Measurements from ENCODE around the gene SLC9A9. TPM values are rescaled to one million over a fixed set of nuclear protein-coding genes. Genes with fewer than 3 reads are reported as not detected.
"Not testable (repeated sequence)": the region's sequence is repeated elsewhere in the genome, so short reads cannot be mapped to it uniquely, and the experiment has no call there.

Gene SLC9A9
- total RNA-seq: 28.4 TPM

- DNase-seq: peak; percentile 73
Measured at GRCh38 chr3:143847787-143848631, at the start of gene SLC9A9. TSS of gene SLC9A9 (minus strand) at chr3:143848468. CDS start at chr3:143848322, 146 bp downstream.

DNA sequence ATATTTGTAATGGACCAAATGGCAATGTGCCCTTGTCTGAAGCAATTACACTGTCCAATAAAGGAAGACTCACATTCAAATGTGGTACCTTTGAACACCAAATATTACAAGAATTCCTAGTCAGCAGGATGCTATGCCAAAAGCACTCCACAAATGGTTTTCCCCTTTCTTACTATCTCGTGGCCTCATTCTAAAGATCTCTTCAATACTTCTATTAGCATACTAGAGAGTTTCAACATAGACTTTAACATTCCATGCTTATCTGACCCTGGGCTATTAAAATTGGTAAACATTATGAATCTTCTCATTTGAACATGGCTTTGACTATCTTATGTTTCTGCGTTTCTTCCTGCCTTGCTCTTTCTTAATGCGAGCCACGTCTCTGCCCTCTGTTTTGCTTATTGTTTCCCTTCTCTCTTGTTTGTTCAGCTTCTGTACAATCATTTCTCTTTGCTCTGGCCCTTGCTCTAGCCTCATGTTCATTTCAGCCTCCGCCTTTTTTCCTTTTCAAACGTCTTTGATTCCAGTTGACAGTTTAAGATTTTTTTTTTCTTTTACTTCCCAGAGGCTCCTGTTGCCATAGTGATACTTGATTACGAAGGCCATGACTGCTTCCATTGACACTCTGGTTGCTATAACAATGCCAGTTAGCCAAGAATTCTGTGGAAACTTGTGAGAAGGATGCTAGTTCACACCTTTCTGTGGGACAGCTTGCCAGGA is 49.5 kb upstream of the SLC9A9 start:
- peak; percentile 40 for DNase-seq

- no peak for DNase-seq
Measured at GRCh38 chr3:143896486-143896885, 48.2 kb upstream of the SLC9A9 start.

GRCh38 chr3:143895805-143896204 is 47.5 kb upstream of the SLC9A9 start:
- peak; percentile 27 for DNase-seq

DNA sequence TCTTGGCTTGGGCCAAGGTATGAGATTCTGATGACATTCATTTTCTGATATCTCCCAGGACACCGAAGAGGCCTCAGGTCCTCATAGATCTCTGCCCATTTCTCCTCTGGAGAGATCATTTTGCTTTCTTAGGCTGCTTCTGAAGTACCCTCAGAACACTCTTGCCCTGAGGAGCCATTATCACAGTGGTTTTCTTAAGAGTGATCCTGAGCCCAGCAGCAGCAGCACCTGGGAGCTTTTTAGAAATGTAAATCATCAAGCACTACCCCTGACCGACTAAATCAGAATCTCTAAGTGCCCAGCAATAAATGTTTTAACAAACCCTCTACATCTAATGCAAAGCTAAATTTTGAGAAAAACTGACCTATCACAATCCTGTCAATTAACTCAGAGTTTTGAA is 40.6 kb upstream of the SLC9A9 start:
- DNase-seq: no peak

DNA sequence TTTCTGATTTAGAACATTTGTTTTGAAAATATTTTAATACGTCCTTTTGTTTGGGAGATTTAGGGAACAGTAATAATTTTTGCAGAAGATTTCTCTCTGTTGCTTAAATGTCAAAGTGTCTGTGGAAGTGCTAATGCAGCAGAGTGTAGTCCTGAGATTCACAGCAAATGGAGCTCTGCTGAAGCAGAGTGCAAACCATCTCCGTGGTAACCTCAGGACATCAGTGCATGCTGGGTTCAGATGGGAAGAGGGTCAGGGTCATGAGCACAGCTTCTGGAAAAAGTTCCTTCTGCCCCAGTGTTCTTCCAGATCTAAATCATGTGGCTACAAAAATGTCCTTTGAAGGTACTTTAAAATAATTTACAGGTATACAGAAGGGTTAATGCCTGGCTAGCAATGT is 39.9 kb upstream of the SLC9A9 start:
- no peak for DNase-seq

DNA sequence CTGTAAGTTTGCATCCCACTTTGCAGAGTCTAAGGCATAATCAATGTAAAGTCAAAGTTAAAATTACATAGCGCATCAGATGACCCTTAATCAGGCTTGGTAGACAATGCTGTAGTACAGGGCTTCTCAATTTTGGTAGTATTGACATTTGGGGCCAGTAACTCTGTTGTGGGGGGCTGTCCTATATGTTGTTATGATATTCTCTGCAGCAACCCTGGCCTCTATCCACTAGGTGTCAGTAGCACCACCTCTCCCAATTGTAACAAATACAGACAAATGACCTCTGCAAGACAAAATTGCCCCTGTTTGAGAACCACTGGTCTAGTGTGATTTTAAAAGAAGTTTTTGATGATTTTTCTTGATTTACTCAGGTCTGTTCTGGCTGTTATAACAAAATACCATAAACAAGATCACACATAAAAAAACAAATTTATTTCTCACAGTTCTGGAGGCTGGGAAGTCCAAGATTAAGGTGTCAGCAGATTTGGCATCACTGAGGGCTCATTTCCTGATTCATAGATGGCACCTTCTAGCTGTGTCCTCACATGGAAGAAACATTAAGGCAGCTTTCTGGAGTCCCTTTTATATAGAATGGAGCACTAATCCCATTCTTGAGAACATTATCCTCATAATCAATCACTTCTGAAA is 37.6 kb upstream of the SLC9A9 start:
- peak; percentile 63 for DNase-seq

GRCh38 chr3:143884861-143885260 is 36.6 kb upstream of the SLC9A9 start:
- DNase-seq: no peak

- DNase-seq: no peak
Measured at GRCh38 chr3:143883151-143883550, 34.9 kb upstream of the SLC9A9 start.

- no peak for DNase-seq
Measured at GRCh38 chr3:143881095-143881494, 32.8 kb upstream of the SLC9A9 start.

DNA sequence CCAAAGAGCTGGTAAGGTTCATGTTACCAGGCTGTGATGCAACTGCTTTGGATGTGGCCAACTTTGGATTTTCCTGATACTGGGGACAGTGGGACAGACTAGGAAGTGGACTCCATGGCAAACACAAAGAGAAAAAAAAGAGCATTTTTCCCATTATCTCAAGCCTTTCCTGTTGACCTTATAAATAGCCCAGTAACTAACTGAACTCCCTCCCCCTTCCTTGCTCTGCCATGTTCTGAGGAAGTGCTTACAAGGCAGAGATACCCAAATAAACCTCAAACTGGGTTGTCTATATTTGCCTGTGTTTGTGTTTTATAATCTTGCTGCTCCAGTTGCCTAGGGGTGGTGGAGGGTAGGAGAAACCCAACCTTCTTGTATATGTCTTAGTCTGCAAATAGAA is 27.3 kb upstream of the SLC9A9 start:
- DNase-seq: no peak

DNA sequence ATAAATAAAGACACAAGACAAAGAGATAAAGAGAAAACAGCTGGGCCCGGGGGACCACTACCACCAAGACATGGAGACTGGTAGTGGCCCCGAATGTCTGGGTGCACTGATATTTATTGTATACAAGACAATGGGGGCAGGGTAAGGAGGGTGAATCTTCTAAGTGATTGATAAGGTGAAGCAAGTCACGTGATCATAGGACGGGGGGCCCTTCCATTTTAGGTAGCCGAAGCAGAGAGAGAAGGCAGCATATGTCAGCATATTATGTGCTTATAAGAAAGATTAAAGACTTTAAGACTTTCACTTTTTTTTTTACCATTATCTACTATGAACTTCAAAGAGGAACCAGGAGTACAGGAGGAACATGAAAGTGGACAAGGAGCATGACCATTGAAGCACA is 25.3 kb upstream of the SLC9A9 start:
- not testable (repeated sequence) for DNase-seq

DNA sequence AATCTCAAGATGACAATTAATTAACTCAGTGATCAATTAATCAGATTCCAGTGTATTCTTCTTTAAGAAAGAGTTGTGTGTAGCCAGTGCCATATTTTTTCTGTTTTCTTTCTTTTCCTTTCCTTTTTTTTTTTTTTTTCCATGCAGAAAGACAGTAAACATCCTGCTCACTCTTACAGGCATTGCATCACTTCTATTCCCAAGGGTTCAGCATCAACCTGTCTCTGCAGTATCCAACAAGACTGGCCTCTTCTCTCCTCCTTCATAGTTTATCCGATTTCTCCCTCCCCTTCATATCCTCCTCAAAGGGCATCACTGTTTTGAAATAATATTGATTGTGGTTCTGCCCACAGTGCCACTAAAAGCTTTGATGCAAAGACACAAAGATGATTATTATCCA is 17.0 kb upstream of the SLC9A9 start:
- peak; percentile 22 for DNase-seq

- DNase-seq: no peak
Measured at GRCh38 chr3:143859465-143860203, 11.4 kb upstream of the SLC9A9 start.

DNA sequence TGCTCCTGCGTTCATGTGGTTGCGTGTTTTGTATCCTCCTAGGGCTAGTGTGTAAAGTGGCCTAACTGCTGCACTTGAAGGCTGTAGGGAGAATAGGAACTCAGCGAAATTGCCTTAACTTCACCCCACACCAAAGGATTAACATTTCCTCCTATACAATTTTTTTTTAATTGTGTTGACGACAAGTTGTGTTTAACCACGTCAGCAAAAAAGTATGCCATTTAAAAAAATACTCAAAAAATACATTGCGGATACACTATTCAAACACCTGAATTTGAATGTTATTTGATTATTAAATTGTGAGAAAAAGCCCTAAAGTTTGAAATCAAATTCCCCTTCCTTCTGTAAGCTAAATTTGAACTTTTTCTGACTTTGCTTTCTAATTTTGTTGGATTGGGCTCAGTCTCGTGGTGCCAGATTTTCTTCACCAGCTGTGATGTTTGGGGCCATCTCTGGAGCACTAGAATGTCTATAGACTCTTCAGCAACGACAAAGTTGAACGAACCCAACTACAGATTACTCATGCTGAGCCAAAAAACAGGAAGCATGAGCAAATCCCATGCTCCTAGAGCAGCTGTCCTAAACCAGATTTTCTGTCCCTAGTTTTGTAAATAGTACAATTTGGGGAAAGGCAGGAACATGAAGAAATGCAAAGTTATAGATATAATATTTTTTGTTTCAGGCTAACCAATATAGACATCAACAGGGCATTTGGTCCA is 8.1 kb upstream of the SLC9A9 start:
- no peak for DNase-seq

- no peak for DNase-seq
Measured at GRCh38 chr3:143855183-143855582, 6.9 kb upstream of the SLC9A9 start.

- DNase-seq: no peak
Measured at GRCh38 chr3:143851331-143852017, 3.2 kb upstream of the SLC9A9 start.

DNA sequence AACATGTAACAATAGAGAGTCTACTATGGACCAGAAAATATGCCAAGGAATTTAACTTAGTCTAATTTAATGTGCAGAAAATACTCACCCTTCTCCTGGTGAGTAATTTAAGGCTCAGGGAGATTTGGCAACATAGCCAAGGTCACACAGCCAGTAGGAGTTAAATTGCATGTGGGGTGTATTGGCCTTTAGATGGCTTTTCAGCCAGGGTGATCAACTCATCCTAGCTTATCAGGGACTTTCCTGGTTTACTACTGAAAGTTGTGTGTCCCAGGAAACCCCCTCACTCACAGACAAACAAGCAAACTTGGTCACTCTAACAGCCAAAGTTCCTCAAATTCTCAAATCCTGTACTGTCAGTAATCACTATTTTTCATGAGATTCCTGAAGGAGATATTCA is 2.6 kb upstream of the SLC9A9 start:
- no peak for DNase-seq

DNA sequence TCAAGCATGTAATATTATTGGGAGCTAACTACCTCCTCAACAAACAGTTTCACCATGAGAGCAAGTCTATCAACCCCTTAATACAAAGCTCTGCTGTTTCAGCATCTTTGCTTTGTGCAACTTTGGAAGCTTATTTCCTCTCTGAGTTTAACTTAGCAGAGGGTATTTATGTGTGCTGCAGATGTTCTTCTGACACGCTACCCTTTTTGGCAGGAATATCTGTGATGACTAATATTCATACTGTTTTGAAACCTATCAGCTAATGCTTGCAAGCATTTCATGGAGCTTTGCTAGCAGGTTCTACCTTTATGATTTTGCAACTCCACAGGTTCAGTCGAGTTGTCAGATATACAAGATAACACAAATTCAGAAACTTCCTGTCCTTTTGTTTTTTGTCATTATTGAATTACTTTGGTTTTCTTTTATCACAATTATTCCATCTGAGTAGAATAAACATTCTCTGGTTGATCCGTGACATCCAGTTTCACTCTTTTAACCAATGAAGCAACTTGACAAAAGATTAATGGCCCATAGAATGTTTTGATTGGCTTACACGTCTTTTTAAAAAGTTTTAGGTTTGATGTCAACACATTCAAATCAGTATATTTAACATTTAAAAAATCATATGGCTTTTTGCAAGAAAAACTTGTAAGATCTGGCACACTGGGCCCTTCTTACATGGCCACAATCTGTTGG is 1.7 kb upstream of the SLC9A9 start:
- DNase-seq: peak; percentile 60

DNA sequence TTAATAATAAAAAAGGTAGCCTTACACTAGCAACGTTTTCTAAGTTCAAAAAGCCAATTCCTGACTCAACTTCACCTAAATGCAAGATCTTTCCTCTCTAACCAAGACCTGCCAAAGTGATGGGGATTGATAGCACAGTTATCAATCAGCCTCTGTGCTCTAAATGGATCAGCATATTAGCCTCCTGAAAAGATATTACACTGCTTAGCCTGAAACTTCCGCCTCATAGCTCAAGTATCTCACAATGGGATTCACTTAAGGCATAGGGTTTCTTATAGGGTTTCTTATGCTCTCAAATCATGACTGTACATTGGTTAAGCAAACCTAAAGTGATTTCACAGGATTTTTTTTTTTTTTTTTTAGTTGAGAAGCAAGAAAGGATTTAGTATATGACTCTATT is 436 bp upstream of the SLC9A9 start:
- no peak for DNase-seq
